Fibroblast of mammary gland (primary cell): ENCODE results near the gene APOL6.
"Not testable (repeated sequence)": the region's sequence is repeated elsewhere in the genome, so short reads cannot be mapped to it uniquely, and the experiment has no call there.

Source experiments
- DNase-seq: peaks from one replicate; pipeline ENCODE4 v3.0.0-alpha.2; 2010; ENCODE audit warnings: low read depth
- H3K4me3 ChIP-seq: 2 replicates; pipeline ENCODE4 v1.5.1; 2011; ENCODE audit warnings: low read depth, mild to moderate bottlenecking, low read length, moderate library complexity; ENCODE audit not compliant: control insufficient read depth
- TF ChIP-seq, protein P1 (sequence below): conservative IDR thresholded peaks from 2 replicates; pipeline ENCODE4 v1.5.1; 2011; ENCODE audit warnings: low read depth, low read length, inconsistent platforms; ENCODE audit not compliant: control insufficient read depth, insufficient read depth

APOL6 gene

DNA sequence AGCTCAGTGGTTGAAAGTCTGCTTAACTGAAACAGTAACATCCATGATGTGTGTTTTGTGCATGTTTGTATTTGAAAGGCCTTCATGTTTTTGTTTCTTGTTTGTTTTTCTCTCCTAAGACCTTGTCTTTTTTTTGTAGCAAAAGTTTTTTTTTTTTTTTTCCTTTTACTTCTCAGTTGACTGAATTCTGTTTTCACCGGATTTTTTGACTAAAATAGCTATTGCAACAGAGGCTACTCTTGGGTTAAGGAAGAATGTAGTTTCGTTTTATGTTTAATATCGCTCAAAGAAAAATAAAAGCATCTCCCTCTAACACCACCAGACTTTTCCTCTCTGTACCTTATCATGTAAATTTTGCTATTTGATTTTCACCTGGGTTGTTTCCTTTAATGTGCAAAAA is 15.1 kb downstream of the APOL6 start:
- peak; percentile 28 for DNase-seq
- TF ChIP-seq, protein P1, sequence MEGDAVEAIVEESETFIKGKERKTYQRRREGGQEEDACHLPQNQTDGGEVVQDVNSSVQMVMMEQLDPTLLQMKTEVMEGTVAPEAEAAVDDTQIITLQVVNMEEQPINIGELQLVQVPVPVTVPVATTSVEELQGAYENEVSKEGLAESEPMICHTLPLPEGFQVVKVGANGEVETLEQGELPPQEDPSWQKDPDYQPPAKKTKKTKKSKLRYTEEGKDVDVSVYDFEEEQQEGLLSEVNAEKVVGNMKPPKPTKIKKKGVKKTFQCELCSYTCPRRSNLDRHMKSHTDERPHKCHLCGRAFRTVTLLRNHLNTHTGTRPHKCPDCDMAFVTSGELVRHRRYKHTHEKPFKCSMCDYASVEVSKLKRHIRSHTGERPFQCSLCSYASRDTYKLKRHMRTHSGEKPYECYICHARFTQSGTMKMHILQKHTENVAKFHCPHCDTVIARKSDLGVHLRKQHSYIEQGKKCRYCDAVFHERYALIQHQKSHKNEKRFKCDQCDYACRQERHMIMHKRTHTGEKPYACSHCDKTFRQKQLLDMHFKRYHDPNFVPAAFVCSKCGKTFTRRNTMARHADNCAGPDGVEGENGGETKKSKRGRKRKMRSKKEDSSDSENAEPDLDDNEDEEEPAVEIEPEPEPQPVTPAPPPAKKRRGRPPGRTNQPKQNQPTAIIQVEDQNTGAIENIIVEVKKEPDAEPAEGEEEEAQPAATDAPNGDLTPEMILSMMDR = no peak
- no peak overlapping the region for H3K4me3 ChIP-seq

DNA sequence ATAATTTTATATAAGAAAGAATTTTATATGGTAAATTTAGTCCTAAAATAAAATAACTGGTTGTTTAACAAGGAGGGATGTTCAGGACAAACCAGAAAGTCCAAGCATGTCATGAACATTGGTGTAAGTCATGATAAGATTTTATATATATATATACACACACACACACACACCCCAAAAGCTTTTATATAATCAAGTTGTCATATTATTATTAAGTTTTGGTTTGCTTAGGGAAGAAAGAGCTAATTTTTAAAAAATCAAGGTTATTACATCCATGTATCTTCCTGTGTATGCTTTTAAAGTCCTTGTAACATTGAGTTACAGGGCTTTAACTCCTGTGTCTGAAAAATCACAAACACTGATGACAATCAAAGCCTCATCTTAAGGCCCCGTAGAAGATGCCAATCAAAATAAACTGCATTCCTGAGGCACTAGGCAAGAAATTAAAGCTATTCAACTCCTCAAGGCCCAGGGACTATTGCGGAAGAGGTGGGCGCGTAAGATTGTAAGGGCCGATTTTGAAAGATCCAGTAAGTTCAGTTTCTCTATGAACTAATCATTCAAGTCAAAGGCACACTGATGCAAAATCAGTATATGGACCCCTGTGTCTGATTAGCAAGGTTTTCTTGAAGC is 16.8 kb downstream of the APOL6 start:
- H3K4me3 ChIP-seq = no peak overlapping the region
- DNase-seq = no peak
- TF ChIP-seq, protein P1 = no peak

DNA sequence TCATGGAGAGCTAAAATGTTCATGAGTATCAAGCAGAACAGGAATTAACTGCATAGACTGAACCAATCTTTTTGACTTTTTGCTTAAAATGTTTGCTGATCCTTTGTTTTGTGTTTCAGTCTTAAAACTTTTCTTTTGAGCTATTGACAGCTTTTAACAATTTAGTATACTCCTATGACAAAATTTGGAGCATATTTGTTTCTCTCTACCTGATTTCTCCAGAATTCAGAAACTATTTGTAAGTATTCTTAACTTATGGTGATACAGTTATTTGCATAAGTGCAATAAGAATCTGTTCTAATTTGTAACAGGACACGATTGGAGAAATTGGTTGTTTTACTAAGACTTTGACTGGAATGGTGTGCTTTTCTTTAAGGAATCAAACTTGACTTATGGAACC is 18.5 kb downstream of the APOL6 start:
- not testable (repeated sequence) for DNase-seq, H3K4me3 ChIP-seq

DNA sequence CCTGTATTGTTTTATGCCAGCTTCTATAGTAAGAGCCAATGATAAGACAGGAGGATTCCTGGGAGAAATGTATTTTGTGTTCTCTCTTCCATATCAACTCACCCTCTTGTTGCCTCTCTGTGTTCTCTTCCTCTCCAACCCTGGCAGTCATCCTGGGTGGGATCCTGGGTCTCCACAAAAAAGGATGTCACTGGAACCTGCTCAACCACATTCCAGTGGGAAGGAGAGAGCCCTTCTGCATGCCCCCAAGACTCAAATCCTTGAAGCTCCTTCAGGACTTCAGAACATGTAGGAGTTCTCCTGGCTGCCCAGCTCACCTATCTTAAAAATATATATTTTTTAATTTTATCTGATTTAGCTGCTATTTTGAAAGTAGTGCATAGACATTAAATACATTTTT is 26.1 kb downstream of the APOL6 start:
- TF ChIP-seq, protein P1 = no peak

DNA sequence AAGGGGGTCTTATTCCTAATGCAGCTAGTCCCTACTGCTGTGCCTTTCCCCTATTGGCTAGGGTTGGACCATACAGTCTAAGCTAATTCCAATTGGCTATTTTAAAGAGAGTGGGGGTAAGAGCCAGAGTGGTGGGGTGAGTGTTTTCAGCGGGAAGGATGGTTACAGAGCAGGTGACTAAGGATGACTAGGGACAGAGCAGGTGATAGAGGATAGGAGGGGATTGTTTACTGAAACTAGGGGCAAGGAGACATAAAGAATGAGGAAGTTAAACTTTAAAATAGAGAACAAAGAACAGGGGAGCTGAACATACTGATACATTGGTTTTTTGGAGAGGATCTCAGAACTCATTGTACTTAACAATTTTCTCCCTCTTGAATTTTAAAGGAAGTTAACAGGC is 27.8 kb downstream of the APOL6 start:
- H3K4me3 ChIP-seq, DNase-seq: not testable (repeated sequence)

More for the DNA sequence above, 26.1 kb downstream of the APOL6 start:
- no peak overlapping the region for H3K4me3 ChIP-seq
- DNase-seq = no peak

DNA sequence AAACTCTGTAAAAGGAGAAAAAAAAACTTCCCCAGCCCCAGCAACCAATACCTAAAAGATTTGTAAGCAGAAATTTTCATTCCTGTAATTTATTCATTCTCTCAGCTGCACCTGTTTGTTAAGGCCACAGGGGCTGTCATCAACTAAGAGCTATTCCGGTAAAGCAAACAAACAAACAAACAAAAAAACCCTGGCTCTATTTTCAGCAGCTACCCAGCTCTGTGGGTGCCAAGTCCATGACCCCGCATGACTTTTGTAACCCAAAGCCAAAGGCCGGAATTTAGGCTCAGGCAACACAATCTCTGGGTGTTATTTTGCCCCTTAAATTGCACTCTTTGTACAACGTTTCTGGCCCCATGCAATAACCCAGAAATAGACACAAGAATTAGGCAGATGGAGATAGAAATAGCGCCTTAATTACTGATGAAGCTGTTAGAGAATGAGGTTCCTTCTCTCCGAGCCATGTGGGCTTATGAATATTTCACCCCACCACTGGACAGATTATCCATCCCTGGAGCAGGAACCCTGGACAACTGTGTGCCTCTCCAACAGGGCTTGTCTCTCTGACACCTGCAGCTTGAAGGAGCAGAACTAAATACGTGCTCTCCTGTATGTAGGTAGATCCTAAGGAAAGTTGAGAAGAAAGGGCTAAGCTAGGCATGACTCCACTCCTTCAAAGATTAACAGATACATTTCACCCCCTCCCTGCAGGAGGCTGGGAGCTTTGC is 29.4 kb downstream of the APOL6 start:
- TF ChIP-seq, protein P1 = no peak
- DNase-seq = no peak
- H3K4me3 ChIP-seq = no peak overlapping the region

DNA sequence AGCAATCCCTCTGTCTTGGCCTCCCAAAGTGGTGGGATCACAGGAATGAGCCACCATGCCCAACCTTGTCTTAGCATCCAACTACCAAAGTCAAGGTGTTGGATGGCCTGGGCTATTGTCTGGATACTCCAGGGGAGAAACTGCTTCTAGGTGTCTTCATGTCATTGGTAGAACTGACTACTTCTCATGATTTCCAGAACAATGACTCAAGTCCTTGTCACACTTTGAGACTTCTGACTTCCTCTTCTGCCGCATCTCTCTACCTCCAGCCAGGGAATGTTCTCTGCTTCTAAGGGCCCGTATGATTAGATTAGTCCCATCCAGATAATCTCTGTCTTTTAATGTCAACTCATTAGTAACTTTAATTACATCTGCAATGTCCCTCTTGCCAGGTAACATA is 30.6 kb downstream of the APOL6 start:
- DNase-seq = no peak
- TF ChIP-seq, protein P1 = no peak
- no peak overlapping the region for H3K4me3 ChIP-seq

DNA sequence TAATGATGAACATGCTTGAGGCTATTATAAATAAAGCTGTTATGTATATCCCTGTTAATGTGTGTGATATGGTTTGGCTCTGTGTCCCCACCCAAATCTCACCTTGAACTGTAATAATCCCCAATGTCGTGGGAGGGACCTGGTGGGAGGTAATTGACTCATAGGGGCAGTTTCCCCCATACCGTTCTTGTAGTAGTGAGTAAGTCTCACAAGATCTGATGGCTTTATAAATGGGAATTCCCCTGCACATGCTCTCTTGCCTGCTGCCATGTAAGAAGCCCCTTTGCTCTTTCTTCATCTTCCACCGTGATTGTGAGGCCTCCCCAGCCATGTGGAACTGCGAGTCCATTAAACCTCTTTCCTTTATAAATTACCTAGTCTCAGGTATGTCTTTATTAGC is 31.2 kb downstream of the APOL6 start:
- not testable (repeated sequence) for H3K4me3 ChIP-seq
- peak; percentile 26 for DNase-seq
